ENCODE results near the gene CCDC177. TPM values are rescaled to one million over a fixed set of nuclear protein-coding genes. Genes with fewer than 3 reads are reported as not detected.

CCDC177 gene
- total RNA-seq, 1 donor from 2014 or later = not detected

DNA sequence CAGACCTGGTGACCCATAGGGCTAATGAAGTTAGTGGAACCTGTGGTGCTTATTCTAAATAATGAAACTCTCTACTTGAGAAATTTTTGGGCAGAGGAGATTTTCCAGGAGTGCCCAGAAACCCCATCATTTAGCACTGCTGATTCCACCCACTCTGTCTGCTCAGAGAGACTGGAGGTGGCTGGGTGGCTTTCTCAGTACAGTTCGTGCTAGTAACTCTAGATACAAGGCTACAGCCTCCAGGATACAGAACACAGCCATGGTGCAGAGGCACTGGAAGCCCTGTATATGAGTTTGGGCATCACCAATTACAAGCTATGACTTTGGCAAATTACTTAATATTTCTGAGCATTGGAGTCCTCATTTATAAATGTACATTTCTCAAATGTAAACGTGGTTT lies 32.4 kb downstream of the CCDC177 start:
- Mint-ChIP-seq H3K36me3 (ENCODE audit: low read depth, unreplicated experiment) (peaks cover 8% of the 10 kb centered on the region), H3K4me1 (ENCODE audit: unreplicated experiment) (peaks cover 21% of the 10 kb centered on the region), H3K4me3 (ENCODE audit: unreplicated experiment) (no peak overlapping the region), H3K27me3 (ENCODE audit: unreplicated experiment) (peaks cover 10% of the 10 kb centered on the region), H3K9me3 (ENCODE audit: unreplicated experiment) (no peaks in the 10 kb centered on the region), H3K27ac (ENCODE audit: unreplicated experiment) (no peak overlapping the region)
- DNase-seq (ENCODE audit: low spot score) = no peak
- no peak for TF ChIP-seq CTCF (IDR thresholded peaks at IDR 0.05; ENCODE audit: unreplicated experiment)

- Mint-ChIP-seq H3K9me3 (ENCODE audit: unreplicated experiment) (no peaks in the 10 kb centered on the region), H3K36me3 (ENCODE audit: low read depth, unreplicated experiment) (peaks cover under 1% of the 10 kb centered on the region), H3K4me1 (ENCODE audit: unreplicated experiment) (peaks cover 16% of the 10 kb centered on the region), H3K27ac (ENCODE audit: unreplicated experiment) (no peak overlapping the region), H3K4me3 (ENCODE audit: unreplicated experiment) (no peak overlapping the region), H3K27me3 (ENCODE audit: unreplicated experiment) (peaks cover 6% of the 10 kb centered on the region)
- DNase-seq (ENCODE audit: low spot score) = no peak
- TF ChIP-seq CTCF (IDR thresholded peaks at IDR 0.05; ENCODE audit: unreplicated experiment) = no peak
These were observed 33.9 kb downstream of the CCDC177 start for GRCh38 chr14:69540654-69541335.

DNA sequence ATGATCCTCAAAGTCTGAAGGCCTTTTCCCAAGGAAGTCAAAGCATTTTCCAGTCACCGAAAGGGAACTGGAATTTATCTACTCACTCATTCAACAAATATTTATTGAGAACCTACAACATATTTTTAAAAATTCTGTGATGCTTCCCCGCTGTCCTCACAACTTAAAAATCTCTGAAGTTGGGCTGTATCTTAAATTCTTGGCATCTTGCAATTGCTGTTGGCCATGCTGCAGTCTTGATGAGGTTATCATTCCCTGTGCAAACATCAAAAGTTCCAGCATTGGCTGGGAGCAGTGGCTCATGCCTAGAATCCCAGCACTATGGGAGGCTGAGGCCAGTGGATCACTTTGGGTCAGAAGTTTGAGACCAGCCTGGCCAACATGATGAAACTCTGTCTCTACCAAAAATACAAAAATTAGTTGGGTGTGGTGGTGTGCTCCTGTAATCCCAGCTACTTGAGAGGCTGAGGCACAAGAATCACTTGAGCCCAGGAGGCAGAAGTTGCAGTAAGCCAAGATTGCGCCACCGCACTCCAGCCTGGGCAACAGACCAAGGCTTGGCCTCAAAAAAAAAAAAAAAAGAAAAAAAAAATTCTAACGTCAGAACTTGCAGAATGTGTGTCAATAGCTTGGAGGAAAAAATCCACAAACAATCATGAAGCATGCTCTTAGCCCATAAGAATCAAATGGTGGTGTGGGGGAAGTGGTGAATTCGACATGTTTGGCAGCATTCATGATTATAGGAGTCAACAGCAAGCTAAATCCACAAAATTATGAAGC lies 34.9 kb downstream of the CCDC177 start:
- H3K4me1 Mint-ChIP-seq (ENCODE audit: unreplicated experiment) = peaks cover 16% of the 10 kb centered on the region
- DNase-seq (ENCODE audit: low spot score) = no peak
- no peak for TF ChIP-seq CTCF (IDR thresholded peaks at IDR 0.05; ENCODE audit: unreplicated experiment)
- H3K4me3 Mint-ChIP-seq (ENCODE audit: unreplicated experiment) = no peak overlapping the region
- H3K9me3 Mint-ChIP-seq (ENCODE audit: unreplicated experiment) = no peaks in the 10 kb centered on the region
- no peaks in the 10 kb centered on the region for H3K36me3 Mint-ChIP-seq (ENCODE audit: low read depth, unreplicated experiment)
- peaks cover 7% of the 10 kb centered on the region for H3K27me3 Mint-ChIP-seq (ENCODE audit: unreplicated experiment)
- no peak overlapping the region for H3K27ac Mint-ChIP-seq (ENCODE audit: unreplicated experiment)

GRCh38 chr14:69538766-69539165 lies 35.9 kb downstream of the CCDC177 start:
- Mint-ChIP-seq H3K27me3 (ENCODE audit: unreplicated experiment) (peaks cover 5% of the 10 kb centered on the region), H3K9me3 (ENCODE audit: unreplicated experiment) (no peaks in the 10 kb centered on the region), H3K4me1 (ENCODE audit: unreplicated experiment) (peaks cover 7% of the 10 kb centered on the region), H3K36me3 (ENCODE audit: low read depth, unreplicated experiment) (no peaks in the 10 kb centered on the region), H3K27ac (ENCODE audit: unreplicated experiment) (no peak overlapping the region), H3K4me3 (ENCODE audit: unreplicated experiment) (no peak overlapping the region)
- no peak for DNase-seq (ENCODE audit: low spot score)
- no peak for TF ChIP-seq CTCF (IDR thresholded peaks at IDR 0.05; ENCODE audit: unreplicated experiment)

DNA sequence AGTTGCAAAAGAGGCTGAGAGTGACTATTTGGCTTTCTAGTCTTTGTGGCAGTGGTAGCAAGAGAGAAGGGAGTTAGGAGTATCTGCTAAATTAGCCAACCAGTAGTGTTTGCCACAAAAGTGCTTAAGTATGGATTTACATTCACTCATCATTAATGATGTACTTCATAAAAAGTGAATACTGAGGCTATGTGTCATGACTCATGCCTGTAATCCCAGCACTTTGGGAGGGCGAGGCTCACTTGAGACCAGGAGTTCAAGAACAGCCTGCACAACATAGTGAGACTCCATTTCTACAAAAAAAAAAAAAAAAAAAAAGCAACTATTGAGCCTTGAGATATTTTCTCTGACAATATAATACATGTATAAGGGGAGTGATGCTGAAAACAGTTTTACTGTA lies 36.8 kb downstream of the CCDC177 start:
- H3K36me3 Mint-ChIP-seq (ENCODE audit: low read depth, unreplicated experiment) = no peaks in the 10 kb centered on the region

More for the DNA sequence above, 36.8 kb downstream of the CCDC177 start:
- Mint-ChIP-seq H3K27me3 (ENCODE audit: unreplicated experiment) (peaks cover 5% of the 10 kb centered on the region), H3K4me1 (ENCODE audit: unreplicated experiment) (no peaks in the 10 kb centered on the region), H3K27ac (ENCODE audit: unreplicated experiment) (no peak overlapping the region), H3K9me3 (ENCODE audit: unreplicated experiment) (no peaks in the 10 kb centered on the region), H3K4me3 (ENCODE audit: unreplicated experiment) (no peak overlapping the region)
- no peak for TF ChIP-seq CTCF (IDR thresholded peaks at IDR 0.05; ENCODE audit: unreplicated experiment)
- DNase-seq (ENCODE audit: low spot score) = no peak

All from endothelial cell (in vitro differentiated cells).